A172 (cell line): ENCODE data around the gene GRB2. TPM values are rescaled to one million over a fixed set of nuclear protein-coding genes. Genes with fewer than 3 reads are reported as not detected.
"Not testable (repeated sequence)": the region's sequence is repeated elsewhere in the genome, so short reads cannot be mapped to it uniquely, and the experiment has no call there.

ENCODE experiments used
- DNase-seq: peaks from one replicate; pipeline ENCODE4 v3.0.0-alpha.2; 2015; ENCODE audit warnings: low spot score
- total RNA-seq: library from RNA; depleted of rRNA; stranded (reverse); fragments of >200 nt; shearing (Covaris generic); gene quantifications from 2 replicates; pipeline ENCODE4 v1.2.3, GENCODE V29; 2014

GRB2 gene
- total RNA-seq, 1 experiment from 2014 or later: 123 TPM

DNA sequence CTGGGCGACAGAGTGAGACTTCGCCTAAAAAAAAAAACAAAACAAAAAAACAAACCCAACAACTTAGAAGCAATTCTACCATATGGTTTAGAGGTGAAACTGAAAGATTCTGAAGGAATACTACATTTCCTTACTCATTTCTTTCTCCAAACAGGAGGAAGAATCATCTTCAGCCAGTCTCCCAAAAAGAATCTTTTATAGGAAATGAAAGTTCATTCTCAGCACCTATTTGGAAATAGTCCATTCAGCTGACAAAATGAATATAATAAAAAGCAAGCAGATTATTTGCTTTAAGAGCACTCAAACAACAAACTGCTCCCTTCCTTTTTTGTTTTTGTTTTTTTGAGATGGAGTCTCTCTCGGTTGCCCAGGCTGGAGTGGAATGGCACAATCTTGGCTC, 17.7 kb downstream of the GRB2 start:
- no peak for DNase-seq

DNA sequence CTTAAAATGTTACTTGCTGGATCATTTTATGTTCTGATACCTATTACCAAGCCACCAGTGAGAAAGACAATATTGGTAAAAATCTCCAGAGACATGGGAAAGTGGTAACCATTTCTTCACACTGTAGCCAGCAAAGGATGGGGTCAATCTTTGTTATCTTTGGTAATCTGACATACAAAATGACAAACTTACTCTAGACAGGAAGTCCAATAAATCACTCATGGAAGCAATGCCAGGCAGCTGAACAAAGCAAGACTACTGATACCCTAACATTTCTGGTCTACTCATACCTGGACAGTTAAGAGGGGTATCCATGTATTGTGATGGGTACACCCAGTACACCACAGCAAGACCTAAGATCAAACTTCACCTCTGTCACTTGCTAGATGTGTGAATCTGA, 19.0 kb downstream of the GRB2 start:
- no peak for DNase-seq

DNA sequence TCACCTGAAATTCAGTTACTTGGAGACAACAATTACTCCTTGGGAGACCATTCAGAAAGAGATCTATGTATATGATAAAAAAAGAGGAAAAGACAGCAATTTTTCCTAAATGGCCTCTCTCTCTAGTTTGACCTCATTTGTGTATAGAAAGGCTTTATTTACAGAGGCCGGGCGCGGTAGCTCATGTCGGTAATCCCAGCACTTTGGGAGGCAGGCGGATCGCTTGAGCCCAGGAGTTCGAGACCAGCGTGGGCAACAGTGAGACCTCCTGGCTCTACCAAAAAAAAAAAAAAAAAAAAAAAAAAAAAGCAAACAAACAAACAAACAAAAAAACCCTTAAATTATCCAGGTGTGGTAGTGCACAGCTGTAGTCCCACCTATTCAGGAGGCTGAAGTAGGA, 20.7 kb downstream of the GRB2 start:
- DNase-seq: no peak

- no peak for DNase-seq
Measured at GRCh38 chr17:75383842-75384195, 21.7 kb downstream of the GRB2 start.

GRCh38 chr17:75380750-75381149, 24.7 kb downstream of the GRB2 start:
- no peak for DNase-seq

GRCh38 chr17:75380315-75380714, 25.2 kb downstream of the GRB2 start:
- DNase-seq: no peak

GRCh38 chr17:75379426-75379825, 26.1 kb downstream of the GRB2 start:
- DNase-seq: not testable (repeated sequence)

- no peak for DNase-seq
Measured at GRCh38 chr17:75373280-75373679, 32.2 kb downstream of the GRB2 start.

GRCh38 chr17:75371981-75372380, 33.5 kb downstream of the GRB2 start:
- no peak for DNase-seq

DNA sequence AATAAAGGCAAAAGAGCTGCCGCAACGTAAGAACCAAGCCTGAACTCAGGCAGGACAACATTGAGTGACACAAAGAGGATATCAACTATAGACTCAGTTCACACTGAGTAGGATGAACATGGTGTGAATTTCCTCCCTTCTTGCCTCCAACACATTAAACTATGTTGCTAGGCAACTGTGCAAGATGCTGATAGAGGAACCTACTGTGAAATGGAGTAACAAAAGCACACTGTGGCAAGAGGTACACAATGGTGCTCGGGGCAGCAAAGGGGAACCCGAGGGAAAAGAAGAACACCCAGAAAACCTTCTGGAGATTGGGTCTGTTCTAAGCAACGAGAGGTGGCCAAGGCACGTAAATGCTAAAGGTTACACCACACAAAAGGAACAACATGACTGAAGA, 34.1 kb downstream of the GRB2 start:
- no peak for DNase-seq

GRCh38 chr17:75370286-75370915, 35.1 kb downstream of the GRB2 start:
- DNase-seq: no peak

GRCh38 chr17:75367838-75368789, 37.4 kb downstream of the GRB2 start:
- DNase-seq: not testable (repeated sequence)

DNA sequence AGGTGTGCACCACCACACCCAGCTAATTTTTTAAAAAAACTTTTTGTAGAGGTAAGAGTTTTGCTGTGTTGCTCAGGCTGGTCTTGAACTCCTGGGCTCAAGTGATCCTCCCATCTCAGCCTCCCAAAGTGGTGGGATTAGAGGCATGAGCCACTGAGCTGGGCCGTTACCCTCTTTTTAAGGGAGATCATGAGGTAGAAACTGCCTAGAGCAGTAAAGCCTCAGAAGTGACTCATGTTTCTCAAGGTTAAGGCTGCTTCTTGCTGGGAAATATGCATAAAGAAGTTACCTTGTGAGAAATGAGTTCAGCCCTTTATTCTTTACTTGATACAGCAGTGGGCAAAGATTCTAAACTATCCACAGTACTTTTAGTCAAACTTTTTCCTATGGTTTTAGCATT, 38.2 kb downstream of the GRB2 start:
- DNase-seq: peak; percentile 46

GRCh38 chr17:75366432-75366831, 39.0 kb downstream of the GRB2 start:
- no peak for DNase-seq

DNA sequence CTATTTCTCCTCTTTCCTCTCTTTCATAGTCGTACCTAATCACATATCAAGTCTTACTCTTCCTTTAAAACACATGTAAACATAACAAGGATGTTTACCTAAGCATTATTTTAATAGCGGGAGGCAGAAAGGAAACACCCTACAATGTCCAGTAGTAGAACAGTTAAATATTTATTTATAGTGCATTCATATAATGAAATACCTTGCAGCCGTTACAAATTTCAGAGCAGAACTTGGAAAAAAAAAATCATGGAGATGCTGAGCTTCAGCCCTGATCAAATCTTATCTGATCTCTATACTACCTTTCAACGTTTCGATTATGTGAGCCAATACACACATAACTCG, 39.6 kb downstream of the GRB2 start:
- DNase-seq: no peak

DNA sequence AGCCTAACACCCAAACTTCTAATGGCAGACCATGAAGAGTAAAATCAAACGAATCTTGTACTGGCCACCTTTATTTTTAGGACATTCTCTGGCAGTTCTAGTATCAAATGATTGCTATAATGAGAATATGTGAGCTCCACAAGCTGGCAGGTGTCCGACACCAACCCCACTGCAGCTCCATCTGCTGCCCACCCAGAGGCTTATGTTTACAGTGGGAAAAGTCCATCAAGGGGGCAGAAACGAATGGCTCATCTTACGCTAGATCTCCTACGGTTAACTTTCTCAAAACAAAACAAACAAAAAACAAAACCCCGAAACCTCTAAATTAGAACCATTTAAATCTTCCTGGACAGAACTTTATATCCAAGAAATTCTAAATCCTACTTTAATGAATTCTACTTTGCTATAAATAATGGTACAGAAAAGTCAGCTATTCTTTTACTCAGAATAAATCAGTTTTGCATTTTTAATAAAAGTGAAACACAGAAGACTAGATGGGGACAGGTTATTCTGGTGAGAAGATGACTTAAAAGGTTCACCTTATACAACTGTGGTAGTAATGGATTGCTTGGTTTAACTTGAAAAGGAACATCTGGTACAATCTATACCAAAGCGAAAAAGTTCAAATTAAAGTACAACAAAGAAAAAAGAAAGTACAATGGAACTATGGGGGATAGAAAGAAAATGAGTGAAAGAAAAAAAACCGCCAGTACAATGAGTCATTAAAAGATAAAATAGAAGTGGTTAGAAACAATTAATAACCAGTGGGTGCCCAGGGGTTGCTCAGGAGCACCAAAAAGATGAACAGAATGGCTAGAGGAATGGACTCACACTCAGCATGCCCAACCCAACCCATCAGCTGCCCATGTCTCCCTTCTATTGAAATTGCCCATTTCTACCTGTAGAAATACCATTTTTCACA, 40.2 kb downstream of the GRB2 start:
- DNase-seq: peak; percentile 21

GRCh38 chr17:75364078-75364477, 41.4 kb downstream of the GRB2 start:
- peak; percentile 70 for DNase-seq

GRCh38 chr17:75361996-75362395, 43.5 kb downstream of the GRB2 start:
- DNase-seq: no peak

GRCh38 chr17:75361344-75361743, 44.1 kb downstream of the GRB2 start:
- peak; percentile 23 for DNase-seq

- no peak for DNase-seq
Measured at GRCh38 chr17:75356260-75356937, 49.1 kb downstream of the GRB2 start.

DNA sequence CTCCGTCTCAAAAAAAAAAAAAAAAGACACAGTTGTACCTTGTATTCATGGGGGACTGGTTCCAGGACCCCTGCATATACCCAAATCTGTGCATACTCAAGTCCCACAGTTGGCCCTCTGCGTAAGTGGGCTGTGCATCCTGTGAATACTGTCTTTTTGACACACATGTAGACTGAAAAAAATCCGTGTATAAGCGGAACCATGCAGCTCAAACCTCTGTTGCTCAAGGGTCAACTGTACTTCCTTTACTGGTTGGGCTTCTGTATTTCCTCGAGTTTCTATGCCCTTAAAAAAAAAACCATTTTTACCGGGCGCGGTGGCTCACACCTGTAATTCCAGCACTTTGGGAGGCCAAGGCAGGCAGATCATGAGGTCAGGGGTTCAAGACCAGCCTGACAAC, 52.3 kb downstream of the GRB2 start:
- DNase-seq: no peak

- no peak for DNase-seq
Measured at GRCh38 chr17:75352079-75352569, 53.4 kb downstream of the GRB2 start.
